NCI-H345 treated with DMSO at 0.1 percent for 48 hours (cell line): ENCODE measurements around the gene DENND4B.

Experiments used
- DNase-seq: peaks from one replicate; lab custom pipeline; 2025; ENCODE audit not compliant: unreplicated experiment; lab: John Stamatoyannopoulos, UW

Gene DENND4B

DNA sequence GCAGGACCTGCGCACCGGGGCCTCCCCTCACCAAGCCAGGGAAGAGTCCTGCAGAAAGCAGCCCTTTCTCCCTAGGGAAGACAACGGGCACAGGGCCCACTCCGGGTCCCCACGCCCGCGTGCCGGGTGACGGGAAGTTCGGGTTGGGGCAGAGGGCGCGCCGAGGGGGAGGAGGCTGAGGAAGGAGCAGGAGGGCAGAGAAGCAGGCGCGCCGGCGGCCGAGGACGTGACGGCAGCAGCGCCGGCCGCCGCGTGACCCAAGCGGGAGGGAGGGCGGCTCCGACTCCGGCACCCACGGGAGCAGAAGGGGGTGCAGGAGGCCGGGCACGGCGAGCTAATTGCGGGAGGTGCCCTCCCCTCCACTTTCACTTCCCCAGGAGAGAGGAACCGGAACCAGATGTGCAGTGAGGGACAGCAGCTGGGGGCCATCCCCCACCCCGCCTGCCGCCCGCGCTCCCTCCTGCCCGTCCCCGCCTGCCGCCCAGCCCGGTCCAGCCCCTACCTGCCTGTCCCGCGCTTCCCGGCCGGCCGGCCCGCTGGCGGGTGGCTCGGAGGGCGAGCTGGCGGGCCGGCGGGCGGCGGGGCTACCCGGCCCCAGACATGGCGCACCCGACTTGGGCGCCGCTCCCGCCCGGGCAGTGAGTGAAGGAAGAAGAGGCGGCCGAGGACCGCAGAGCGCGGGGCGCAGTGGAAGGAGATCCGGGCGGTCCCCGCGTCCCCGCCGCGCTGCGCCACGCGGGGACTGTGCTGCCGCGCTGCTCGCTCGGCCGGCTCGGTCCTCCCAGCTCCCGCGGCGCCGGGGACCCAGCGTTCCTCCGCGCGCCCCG, 510 bp downstream of the DENND4B start:
- no peak for DNase-seq

DNA sequence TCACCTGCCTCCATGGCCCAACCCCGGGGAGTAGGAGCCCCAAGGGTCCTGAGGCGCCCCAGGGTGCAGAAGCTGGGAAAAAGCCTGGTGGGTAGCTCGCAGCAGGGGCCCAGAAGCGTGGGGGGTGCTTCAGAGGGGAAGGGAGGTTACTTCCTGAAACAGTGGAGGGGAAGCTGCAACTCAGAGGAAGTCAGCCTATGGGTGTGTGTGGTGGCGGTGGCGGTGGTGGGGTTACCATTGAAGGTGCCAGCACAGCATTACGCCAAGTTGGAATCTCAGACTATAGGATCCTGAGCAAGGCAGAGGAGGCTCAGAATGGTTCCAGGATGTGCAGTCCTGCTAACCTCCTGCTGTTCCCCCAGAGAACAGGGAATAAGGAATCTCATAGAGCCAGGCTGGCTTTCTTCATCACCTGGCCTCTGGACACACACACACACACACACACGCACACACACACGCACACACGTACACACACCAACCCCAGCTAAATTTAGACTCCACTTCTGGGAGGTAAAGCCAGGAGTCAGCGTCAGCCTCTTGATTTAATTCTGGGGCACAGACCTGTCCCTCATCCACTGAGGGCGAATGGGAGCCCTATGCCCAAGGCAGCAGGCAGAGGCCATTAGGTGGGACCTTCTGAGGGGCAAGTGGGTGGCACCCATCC, 1.3 kb downstream of the DENND4B start:
- no peak for DNase-seq

DNA sequence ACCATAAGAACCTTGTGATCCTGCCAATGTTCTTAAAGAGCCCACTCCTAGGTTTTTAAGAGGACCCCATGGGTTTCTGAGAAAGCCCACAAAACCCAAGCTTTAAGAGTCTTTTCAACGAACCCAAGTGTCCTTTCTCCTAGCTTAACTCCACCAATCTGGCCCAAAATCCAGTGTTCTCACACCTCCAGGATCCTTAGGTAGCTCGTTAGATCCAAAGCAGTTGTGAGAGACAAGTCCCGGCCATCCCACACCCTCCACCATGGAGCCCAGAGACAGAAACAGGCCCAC, 1.7 kb downstream of the DENND4B start:
- DNase-seq, result no peak

DNA sequence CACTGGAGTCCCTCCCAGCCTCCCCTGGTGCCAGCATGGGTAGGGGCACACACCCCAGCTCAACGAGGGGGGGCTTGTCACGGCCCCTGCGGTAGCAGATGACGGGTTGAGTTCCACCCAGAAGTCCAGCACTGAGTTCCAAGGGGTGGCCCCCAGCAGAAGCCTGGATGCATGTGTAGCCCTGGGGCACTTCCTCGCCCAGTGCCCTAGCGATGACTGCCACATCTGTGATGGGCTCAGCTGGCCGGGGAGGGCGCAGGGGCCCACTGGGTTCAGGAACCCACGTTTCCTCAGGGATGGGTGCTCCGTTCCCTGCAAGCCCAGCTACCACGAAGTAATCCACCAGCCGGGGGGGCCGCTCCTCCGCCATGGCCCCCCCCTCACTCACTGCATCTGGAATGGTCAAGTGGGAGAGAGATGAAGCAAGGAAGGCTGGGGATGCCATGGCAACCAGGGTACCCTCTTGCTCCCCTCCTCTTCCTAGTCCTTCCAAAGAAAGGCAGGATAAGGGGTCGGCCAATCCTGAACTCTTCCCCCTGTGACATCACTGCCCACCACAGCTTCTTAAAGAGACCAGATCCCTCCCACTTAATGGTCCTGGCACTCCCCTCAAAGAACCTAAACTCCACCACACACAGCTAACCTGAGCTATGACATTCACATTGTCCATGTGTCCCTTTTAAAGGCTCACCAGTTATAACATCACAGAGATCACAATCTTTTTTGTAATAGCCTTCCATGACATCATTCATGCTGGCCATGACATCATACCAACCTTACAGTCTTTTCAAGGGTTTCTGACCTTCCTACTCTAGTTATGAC, 2.3 kb downstream of the DENND4B start:
- no peak for DNase-seq

DNA sequence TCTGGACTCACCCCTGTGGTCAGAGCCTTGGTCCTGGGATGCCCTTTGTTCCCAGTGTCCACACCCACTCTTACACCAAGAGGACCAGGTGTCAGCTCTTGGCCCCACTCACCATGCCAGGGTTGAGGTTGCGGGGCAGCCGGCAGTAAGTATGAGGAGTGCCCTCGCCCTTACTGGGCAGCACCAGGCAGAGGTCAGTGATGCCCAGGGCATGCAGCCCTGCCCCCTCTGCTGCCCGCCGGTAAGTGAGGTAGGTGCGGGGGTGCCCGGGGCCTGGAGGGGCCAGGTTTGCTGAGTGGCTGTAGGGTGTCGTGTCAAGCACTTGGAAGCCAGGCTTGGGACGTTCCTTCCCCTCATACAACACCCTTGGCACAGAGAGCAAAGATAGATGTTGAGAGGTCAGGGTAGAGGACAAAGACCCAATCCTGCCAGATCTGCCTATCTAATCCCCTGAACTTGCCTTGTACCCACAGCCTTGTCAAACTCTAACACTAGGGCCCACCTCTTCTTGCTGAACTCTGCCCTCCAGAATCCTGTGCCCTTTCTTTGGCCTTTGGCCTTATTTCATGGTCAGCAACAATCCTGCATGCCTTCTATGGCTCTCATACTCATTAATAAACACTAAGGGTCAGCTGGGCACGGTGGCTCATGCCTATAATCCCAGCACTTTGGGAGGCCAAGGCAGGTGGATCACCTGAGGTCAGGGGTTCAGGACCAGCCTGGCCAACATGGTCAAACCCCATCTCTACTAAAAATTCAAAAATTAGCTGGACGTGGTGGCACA, 3.6 kb downstream of the DENND4B start:
- no peak for DNase-seq

DNA sequence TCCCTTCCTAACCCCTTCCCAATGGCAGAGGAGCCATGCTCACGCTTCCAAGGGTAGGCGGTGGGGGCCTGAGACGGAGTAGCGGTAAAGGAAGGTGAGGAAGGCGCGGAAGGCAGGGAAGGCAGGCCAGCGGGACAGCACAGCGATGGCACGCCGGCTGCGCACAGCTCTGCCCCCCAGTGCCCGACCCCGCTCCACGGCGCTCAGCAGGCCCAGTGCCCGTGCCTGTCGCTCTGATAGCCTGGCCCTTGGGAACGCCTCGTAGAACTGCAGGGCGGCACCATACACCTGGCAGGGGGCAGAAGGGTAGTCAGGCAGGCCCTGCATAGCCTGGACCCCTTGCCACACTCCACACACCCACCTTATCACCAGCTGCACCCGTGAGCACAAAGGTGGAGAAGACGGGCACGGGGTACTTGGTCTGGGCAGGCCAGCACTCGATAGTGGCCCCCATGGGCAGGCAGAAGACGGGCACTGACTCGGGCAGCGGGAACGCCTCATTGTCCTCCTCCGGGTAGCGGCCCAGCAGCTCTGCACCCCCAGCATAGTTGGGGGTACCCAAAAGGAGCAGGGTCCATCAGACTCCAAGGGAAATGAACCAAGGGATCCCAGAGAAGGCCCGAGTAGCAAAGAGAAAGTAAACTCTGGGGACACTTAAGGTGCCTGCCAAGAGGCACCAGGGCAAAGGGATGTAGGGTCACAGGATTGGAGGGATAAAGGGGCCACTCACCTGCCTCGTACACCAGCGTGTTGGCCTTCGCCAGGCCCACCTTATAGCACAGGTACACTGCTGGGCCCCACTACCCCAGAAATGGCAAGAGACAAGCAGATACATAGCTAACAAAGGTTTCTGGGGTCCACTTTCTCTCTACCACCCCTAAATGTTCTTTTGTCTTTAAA, 4.4 kb downstream of the DENND4B start:
- DNase-seq, result no peak

GRCh38 chr1:153940756-153941155, 5.8 kb downstream of the DENND4B start:
- no peak for DNase-seq

DNA sequence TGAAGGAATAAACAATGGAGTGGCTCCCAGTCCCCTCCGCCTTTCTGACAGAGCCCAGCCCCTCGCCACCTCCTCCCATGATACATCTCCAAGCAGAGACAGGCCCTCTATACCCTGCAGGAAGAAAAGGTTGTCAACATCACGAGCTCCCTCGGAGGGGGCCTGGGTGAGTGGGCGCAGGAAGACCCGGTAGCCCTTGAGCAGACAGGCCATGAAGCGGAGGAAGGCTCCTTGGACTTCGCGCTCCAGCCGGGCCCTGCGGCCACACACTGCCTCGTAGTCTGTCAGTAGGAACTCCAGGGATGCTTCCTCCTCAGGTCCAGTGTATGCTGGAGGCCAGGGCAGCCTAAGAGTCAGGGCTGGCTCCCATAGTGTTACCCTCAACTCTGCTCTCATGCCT, 7.0 kb downstream of the DENND4B start:
- DNase-seq, result no peak

GRCh38 chr1:153938996-153939395, 7.5 kb downstream of the DENND4B start:
- no peak for DNase-seq

- no peak for DNase-seq
Observed at GRCh38 chr1:153937331-153937730, 9.2 kb downstream of the DENND4B start.

DNA sequence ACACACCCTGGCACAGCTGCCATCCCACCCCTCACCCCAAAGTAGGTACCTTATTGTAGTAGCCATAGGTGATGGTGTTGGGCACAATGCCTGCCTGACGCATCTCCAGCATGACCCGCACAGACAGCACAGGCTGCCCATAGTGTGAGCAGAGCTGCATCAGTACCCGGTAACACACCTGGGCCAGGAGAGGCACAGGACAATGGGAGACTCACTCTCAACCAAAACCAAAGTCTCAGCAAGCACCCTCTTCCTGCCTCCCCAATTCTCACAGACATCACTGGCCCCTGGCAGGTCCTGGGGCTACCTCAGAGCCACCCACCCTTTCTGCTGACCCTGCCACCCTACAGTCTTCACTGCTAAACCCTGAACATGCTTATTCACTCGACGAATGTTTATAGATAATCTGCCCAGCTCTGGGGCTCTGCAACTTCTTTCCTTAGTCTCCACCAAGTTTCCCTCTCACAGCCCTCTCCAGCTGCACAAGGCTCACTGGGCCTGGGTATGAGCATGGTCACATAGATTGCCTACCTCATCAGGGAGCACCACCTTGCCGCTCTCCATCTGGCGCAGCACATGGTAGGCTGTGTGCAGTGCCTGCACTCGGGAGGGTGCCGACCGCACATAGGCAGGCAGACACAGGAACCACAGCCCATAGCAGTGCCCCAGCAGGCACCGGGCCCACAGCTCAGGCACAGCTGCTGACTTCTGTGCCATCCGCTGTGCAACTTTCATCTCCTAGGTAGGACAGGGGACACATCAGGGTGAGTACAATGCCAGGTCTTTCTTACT, 10.3 kb downstream of the DENND4B start:
- DNase-seq, result no peak

GRCh38 chr1:153934746-153935145, 11.8 kb downstream of the DENND4B start:
- DNase-seq, result no peak

- DNase-seq, result no peak
Observed at GRCh38 chr1:153933955-153934354, 12.6 kb downstream of the DENND4B start.

DNA sequence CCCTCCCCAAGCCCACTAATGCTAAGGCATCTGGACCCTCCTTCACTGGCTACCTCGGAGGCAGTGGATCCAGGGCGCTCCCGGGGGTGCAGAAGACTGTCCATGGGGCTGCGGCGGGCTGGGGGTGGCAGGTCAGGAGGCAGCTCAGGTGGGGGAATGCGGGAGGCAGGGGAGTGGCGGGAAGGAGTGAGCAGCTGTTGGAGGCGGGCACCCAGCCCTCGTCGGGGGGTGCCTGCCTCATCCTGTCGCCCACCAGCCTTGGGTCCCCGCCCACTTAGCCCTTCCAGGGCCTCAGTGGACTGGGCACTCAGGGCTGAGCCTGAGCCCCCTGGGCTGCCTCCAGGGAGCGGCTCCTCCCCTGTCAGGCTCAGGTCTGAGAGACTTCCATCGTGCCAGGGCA, 13.1 kb downstream of the DENND4B start:
- DNase-seq, result no peak

DNA sequence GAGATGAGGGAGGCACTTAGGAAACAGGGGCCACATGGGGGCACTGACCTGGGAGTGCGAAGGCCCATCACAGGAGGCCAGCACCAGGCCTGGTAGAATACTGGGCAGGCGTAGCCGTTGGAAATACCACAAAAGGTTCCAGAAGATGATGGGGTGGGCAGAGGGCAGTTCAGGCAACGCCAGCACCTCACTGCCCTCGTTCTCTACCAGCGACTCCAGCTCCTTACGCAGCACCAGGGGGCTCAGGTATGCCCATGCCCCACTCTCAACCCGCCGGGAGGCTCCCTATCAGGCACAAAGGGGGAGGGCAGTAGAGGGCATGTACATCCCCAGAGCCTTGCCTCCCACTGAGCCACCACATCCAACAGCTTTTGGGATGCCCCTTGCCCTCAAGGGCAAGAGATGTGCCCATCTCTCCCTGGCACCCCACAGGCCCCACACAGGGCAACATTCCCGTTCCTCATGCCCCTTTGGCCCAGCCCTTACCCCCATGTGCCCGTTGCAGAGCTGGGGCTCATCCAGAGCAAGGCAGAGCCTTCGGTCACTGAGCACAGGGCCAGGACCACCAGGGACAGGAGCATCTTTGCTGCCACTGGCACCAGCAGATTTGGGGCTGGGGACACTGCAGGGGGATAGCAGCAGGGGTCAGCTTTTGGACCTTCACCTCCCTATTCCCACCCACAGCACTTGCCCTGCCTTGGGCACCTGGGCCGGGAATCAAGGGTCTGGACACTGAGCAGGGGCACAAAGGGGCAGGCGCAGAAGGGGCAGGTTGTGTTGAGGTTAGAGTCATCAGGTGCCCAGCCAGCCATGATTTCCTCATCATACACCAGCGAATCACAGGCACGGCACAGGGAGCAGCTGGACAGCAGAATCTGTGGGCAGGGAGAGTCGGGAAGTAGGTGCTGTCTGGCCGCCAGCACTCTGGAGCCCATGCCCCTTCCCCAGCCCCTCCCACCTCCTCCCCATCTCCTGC, 14.1 kb downstream of the DENND4B start:
- DNase-seq, result no peak

GRCh38 chr1:153929981-153930948, 16.3 kb downstream of the DENND4B start:
- no peak for DNase-seq

- DNase-seq, result no peak
Observed at GRCh38 chr1:153929426-153929825, 17.1 kb downstream of the DENND4B start.
